Activated B cell treated with CpG ODN at 0.5 μM for 24 hours (primary cell): ENCODE results near the gene ICAM2. TPM values are rescaled to one million over a fixed set of nuclear protein-coding genes. Genes with fewer than 3 reads are reported as not detected.

Experiments used
- ATAC-seq: fragments of 200-7000 bp; cut with Tn5 transposase; one replicate; pipeline ENCODE4 v1.10.0; 2021; ENCODE audit warnings: low read depth, mild to moderate bottlenecking, moderate library complexity
- CTCF ChIA-PET: fragments of 350-600 bp; sonication (Branson Sonifier 250); formaldehyde crosslinking; loops from one replicate; lab custom pipeline; 2021; ENCODE audit warnings: antibody characterized with exemption; lab: Charles Lee
- POLR2A ChIA-PET: fragments of 350-600 bp; sonication (Branson Sonifier 250); formaldehyde crosslinking; loops from one replicate; lab custom pipeline; 2021; ENCODE audit warnings: antibody characterized with exemption; lab: Charles Lee
- DNase-seq: peaks from one replicate; pipeline ENCODE4 v3.0.0; 2022
- H3K27ac Mint-ChIP-seq: one replicate; pipeline ENCODE4 v1.8.0; 2020; ENCODE audit warnings: mixed read lengths
- H3K27me3 Mint-ChIP-seq: one replicate; pipeline ENCODE4 v1.8.0; 2021; ENCODE audit warnings: mixed read lengths
- H3K36me3 Mint-ChIP-seq: one replicate; pipeline ENCODE4 v1.8.0; 2021; ENCODE audit warnings: low read depth, mixed read lengths
- H3K4me1 Mint-ChIP-seq: one replicate; pipeline ENCODE4 v1.8.0; 2021; ENCODE audit warnings: mixed read lengths
- H3K4me3 Mint-ChIP-seq: one replicate; pipeline ENCODE4 v1.8.0; 2020; ENCODE audit warnings: mild to moderate bottlenecking, mixed read lengths
- H3K9me3 Mint-ChIP-seq: one replicate; pipeline ENCODE4 v1.8.0; 2020; ENCODE audit warnings: mixed read lengths
- intact Hi-C: fragments of 100-400 bp; cut with micrococcal nuclease; formaldehyde crosslinking; loops from one replicate; pipeline ENCODE4 v1.15.1; 2024
- total RNA-seq: library from RNA; stranded (reverse); gene quantifications from 2 replicates; pipeline ENCODE4 v1.2.3, GENCODE V29; 2022
- TF ChIP-seq, protein P1 (sequence below): fragments of 200-600 bp; IDR thresholded peaks from one replicate; pipeline ENCODE4 v1.8.0; 2022; ENCODE audit warnings: antibody characterized with exemption, mild to moderate bottlenecking

Gene ICAM2
- total RNA-seq, 1 donor from 2014 or later: 44.5 TPM

DNA sequence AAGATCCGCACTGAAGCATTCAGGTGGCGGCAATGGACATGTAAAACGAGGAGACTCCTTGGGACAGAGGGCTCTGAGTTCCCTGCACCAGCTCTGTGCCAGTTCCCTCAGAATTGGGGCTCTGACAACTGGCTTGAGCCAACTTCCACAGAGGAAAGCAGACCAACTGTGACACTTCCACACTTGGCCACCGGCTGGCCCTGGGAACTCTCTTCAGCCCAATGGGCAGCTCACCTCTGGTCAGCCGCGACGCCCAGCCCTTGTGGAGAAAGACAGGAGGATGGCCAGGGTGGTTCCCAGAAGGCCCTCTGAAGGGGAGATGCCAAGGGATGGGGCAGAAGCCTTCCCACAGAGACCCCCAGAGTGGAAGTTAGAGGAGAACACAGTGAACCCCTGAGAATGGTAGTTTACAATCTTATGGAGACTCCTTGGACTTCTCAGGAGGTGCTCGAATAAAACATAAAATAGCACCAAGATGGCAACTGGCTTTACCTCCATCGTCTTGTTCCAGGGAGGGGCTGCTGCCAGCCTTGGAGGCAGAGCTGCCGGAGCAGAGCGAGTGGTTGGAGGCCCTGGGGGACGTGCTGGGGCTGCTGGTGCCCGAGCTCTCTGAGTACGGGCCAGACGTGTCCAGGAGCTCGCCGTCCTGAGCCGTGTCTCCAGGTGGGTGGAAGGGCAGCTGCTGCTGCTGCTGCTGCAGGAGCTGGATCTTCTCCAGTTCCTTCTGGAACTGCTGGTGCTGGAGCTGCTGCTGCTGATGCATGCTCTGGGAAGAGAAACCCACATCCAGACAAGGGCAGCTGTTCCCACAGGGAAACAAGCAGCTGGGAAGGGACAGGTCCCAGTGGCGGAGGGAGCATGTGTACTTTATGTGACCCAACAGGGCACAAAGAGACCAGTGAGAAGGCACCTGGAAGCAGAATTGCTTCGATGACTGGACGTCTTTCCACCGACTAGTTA lies 35.0 kb upstream of the ICAM2 start:
- H3K27me3 Mint-ChIP-seq: no peaks in the 10 kb centered on the region
- CTCF ChIA-PET: no interaction called here
- POLR2A ChIA-PET: interaction anchor here (1.3 to 1.5 kb wide), 3 partner anchors 19 to 78 kb away, joined by 3 to 8 read pairs (median 4); partner anchors contain the start of gene ERN1
- no peak overlapping the region for H3K4me3 Mint-ChIP-seq
- peaks cover 15% of the 10 kb centered on the region for H3K36me3 Mint-ChIP-seq
- ATAC-seq (no peak), DNase-seq (no peak)
- H3K27ac Mint-ChIP-seq: no peak overlapping the region
- TF ChIP-seq, protein P1, sequence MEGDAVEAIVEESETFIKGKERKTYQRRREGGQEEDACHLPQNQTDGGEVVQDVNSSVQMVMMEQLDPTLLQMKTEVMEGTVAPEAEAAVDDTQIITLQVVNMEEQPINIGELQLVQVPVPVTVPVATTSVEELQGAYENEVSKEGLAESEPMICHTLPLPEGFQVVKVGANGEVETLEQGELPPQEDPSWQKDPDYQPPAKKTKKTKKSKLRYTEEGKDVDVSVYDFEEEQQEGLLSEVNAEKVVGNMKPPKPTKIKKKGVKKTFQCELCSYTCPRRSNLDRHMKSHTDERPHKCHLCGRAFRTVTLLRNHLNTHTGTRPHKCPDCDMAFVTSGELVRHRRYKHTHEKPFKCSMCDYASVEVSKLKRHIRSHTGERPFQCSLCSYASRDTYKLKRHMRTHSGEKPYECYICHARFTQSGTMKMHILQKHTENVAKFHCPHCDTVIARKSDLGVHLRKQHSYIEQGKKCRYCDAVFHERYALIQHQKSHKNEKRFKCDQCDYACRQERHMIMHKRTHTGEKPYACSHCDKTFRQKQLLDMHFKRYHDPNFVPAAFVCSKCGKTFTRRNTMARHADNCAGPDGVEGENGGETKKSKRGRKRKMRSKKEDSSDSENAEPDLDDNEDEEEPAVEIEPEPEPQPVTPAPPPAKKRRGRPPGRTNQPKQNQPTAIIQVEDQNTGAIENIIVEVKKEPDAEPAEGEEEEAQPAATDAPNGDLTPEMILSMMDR: no peak
- intact Hi-C loops: loop anchor here (1.0 kb wide), 1 partner anchor 75 kb away; the partner anchor contains the start of gene ERN1
- H3K9me3 Mint-ChIP-seq: no peaks in the 10 kb centered on the region
- peaks cover 21% of the 10 kb centered on the region for H3K4me1 Mint-ChIP-seq

DNA sequence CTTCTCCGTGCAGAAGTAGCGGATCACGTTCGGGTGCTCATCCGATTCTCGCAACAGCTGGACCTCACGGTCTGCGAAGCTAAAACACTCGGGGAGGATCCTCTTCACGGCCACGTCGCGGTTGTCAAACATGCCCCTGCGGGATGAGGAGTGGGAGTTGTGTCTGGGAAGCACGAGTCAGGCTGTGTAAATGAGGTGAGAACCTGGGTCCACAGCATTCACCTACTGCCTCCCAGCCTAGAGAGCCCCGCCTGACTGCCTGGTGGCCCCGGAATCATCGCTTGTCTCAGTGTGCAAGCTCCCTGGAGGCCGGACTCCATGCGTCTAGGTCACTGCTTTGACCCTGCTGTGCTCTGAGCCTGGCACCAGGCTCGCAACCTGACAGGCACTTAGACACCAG lies 33.9 kb upstream of the ICAM2 start:
- H3K27ac Mint-ChIP-seq: no peak overlapping the region
- intact Hi-C loops: no loop called here
- peaks cover 21% of the 10 kb centered on the region for H3K4me1 Mint-ChIP-seq

DNA sequence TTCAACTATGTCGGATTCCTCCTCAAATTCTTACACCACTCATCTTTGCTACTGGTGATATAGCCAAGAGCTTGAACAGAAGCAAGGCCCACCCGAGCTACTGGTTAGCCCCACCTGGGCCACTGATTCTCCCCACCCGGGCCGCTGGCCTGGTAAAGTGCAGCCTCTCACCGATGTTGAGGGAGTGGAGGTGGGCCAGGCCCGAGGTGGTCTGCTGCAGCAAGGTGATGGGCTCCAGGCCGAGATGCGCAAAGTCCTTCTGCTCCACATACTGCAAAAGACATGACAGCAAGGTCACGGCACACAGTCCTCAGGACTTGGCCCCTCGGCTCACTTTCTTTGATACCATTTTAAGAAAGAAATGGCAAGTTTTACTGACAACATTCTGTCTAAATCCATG lies 32.7 kb upstream of the ICAM2 start:
- peaks cover 21% of the 10 kb centered on the region for H3K4me1 Mint-ChIP-seq
- no peaks in the 10 kb centered on the region for H3K27me3 Mint-ChIP-seq
- CTCF ChIA-PET: interaction anchor here (0.6 to 1.5 kb wide), 3 partner anchors 24 to 81 kb away, joined by 3 to 5 read pairs (median 3); no protein-coding TSS in a partner anchor
- H3K9me3 Mint-ChIP-seq: no peaks in the 10 kb centered on the region
- TF ChIP-seq, protein P1: no peak
- intact Hi-C loops: no loop called here
- H3K4me3 Mint-ChIP-seq: no peak overlapping the region
- no peak overlapping the region for H3K27ac Mint-ChIP-seq
- POLR2A ChIA-PET: interaction anchor here (0.7 kb wide), 2 partner anchors 9 to 503 kb away, joined by 3 read pairs; partner anchors contain the start of gene DCAF7
- ATAC-seq (no peak), DNase-seq (no peak)
- H3K36me3 Mint-ChIP-seq: peaks cover 19% of the 10 kb centered on the region

More for the DNA sequence above, 33.9 kb upstream of the ICAM2 start:
- TF ChIP-seq, protein P1: no peak
- no peaks in the 10 kb centered on the region for H3K27me3 Mint-ChIP-seq
- CTCF ChIA-PET: interaction anchor here (0.9 to 1.5 kb wide), 2 partner anchors 25 to 79 kb away, joined by 3 to 5 read pairs; no protein-coding TSS in a partner anchor
- ATAC-seq (no peak), DNase-seq (no peak)
- POLR2A ChIA-PET: no interaction called here
- no peak overlapping the region for H3K4me3 Mint-ChIP-seq
- H3K9me3 Mint-ChIP-seq: no peaks in the 10 kb centered on the region
- peaks cover 19% of the 10 kb centered on the region for H3K36me3 Mint-ChIP-seq

DNA sequence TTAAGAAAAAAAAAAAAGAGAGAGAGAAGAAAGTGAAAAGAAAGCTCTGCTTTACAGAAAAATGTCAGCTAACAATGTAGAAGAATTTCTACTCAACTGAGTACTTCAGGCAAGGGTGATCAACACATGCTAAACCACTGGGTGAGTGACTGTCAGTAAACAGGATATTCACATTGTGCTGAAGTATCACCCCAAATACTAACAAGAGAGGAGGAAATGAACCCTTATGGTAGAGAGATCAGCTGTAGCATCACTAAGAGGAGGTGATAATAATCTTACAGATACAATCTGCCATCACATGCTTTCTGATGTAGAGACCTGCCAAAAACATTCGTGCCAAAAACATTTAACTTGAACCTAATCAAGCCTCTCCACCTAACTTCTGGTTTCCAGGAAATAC lies 30.7 kb upstream of the ICAM2 start:
- TF ChIP-seq, protein P1: no peak
- Mint-ChIP-seq H3K9me3 (no peaks in the 10 kb centered on the region), H3K27me3 (no peaks in the 10 kb centered on the region), H3K4me1 (peaks cover 12% of the 10 kb centered on the region), H3K36me3 (peaks cover 27% of the 10 kb centered on the region), H3K27ac (no peak overlapping the region), H3K4me3 (no peak overlapping the region)
- DNase-seq: no peak
- ChIA-PET POLR2A (interaction anchor here (0.9 kb wide), 1 partner anchor 34 kb away, joined by 4 read pairs; no protein-coding TSS in a partner anchor), CTCF (interaction anchor here (1.5 kb wide), 1 partner anchor 82 kb away, joined by 6 read pairs; no protein-coding TSS in a partner anchor)
- intact Hi-C loops: no loop called here
- ATAC-seq: no peak

DNA sequence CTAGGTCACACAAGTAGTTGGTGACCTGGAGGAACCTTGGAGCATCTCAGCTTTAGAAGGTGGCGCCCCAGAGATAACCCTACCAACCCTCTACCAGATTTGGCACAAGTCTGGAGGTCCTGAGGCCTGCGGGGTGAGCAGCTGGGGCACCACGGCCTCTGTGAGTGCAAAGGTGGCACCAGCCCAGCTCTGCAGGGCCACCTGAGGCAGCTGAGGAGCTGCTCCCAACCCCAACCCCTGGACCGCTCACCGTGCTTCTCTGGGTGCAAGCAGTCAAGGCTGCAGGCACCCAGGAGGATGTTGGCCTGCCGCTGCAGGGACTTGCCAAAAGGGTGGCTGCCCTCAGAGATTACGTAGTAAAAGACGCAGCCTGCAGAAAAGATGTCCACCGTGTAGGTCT lies 28.4 kb upstream of the ICAM2 start:
- intact Hi-C loops: no loop called here
- ChIA-PET POLR2A (no interaction called here), CTCF (no interaction called here)
- no peaks in the 10 kb centered on the region for H3K9me3 Mint-ChIP-seq
- H3K4me1 Mint-ChIP-seq: peaks cover 8% of the 10 kb centered on the region
- no peak for ATAC-seq
- TF ChIP-seq, protein P1: no peak
- no peaks in the 10 kb centered on the region for H3K27me3 Mint-ChIP-seq
- peaks cover 39% of the 10 kb centered on the region for H3K36me3 Mint-ChIP-seq
- no peak for DNase-seq
- H3K27ac Mint-ChIP-seq: no peak overlapping the region
- H3K4me3 Mint-ChIP-seq: no peak overlapping the region
